A673 (cell line): Measurements from ENCODE around the gene AADACL2. TPM values are rescaled to one million over a fixed set of nuclear protein-coding genes. Genes with fewer than 3 reads are reported as not detected.

Source experiments
- BruUV-seq: library from RNA; stranded (reverse); fragments of 400-500 nt; replicated peaks from 2 replicates; lab custom pipeline; 2021; lab: Mats Ljungman, UMichigan
- CTCF ChIA-PET: fragments of 300-600 bp; sonication (Branson Sonifier 250); formaldehyde crosslinking; loops from one replicate; lab custom pipeline; 2022; ENCODE audit warnings: antibody characterized with exemption; lab: Charles Lee
- POLR2A ChIA-PET: fragments of 300-600 bp; sonication (Branson Sonifier 250); formaldehyde crosslinking; loops from one replicate; lab custom pipeline; 2022; ENCODE audit warnings: antibody characterized with exemption; ENCODE audit not compliant: low non-redundant PET; lab: Charles Lee
- DNase-seq: peaks from one replicate; pipeline ENCODE4 v3.0.0-alpha.2; 2015; ENCODE audit warnings: low spot score
- H3K27ac ChIP-seq: fragments of 200-600 bp; sonication (generic); 2 replicates; pipeline ENCODE4 v1.5.1; 2016; ENCODE audit warnings: mixed run types, low read depth, mild to moderate bottlenecking, mixed read lengths, antibody characterized with exemption, low read length; ENCODE audit not compliant: poor library complexity, severe bottlenecking
- H3K27me3 ChIP-seq: fragments of 200-600 bp; sonication (generic); replicated peaks from 2 replicates; pipeline ENCODE4 v1.6.1; 2017; ENCODE audit warnings: mixed run types, low read depth, mild to moderate bottlenecking, mixed read lengths, antibody characterized with exemption, low read length; ENCODE audit not compliant: insufficient read depth, poor library complexity
- H3K36me3 ChIP-seq: fragments of 200-600 bp; sonication (generic); 2 replicates; pipeline ENCODE4 v1.6.1; 2016; ENCODE audit warnings: mixed run types, mild to moderate bottlenecking, mixed read lengths, antibody characterized with exemption, low read length; ENCODE audit not compliant: insufficient read depth, poor library complexity, severe bottlenecking
- H3K4me1 ChIP-seq: fragments of 200-600 bp; sonication (generic); 2 replicates; pipeline ENCODE4 v1.6.1; 2017; ENCODE audit warnings: mixed run types, mild to moderate bottlenecking, mixed read lengths, antibody characterized with exemption, low read length; ENCODE audit not compliant: insufficient read depth, poor library complexity, severe bottlenecking
- H3K4me3 ChIP-seq: fragments of 200-600 bp; sonication (generic); 2 replicates; pipeline ENCODE4 v1.5.1; 2016; ENCODE audit warnings: low read depth, mixed run types, mild to moderate bottlenecking, mixed read lengths, low read length; ENCODE audit not compliant: poor library complexity, severe bottlenecking
- H3K9me3 ChIP-seq: fragments of 200-600 bp; sonication (generic); 2 replicates; pipeline ENCODE4 v1.6.1; 2016; ENCODE audit warnings: mixed run types, low read depth, mild to moderate bottlenecking, mixed read lengths, antibody characterized with exemption, low read length; ENCODE audit not compliant: poor library complexity, severe bottlenecking
- EZH2 ChIP-seq: fragments of 200-600 bp; sonication (generic); IDR thresholded peaks from 2 replicates; pipeline ENCODE4 v1.6.1; 2017; ENCODE audit warnings: borderline replicate concordance, low read depth, mild to moderate bottlenecking, mixed read lengths, antibody characterized with exemption, low read length; ENCODE audit not compliant: poor library complexity, severe bottlenecking
- intact Hi-C: fragments of 100-400 bp; cut with micrococcal nuclease; formaldehyde crosslinking; loops from one replicate; pipeline ENCODE4 v1.10.0; 2022; ENCODE audit not compliant: unreplicated experiment
- total RNA-seq: library from RNA; stranded (reverse); gene quantifications from 2 replicates; pipeline ENCODE4 v1.2.3, GENCODE V29; 2021
- TF ChIP-seq, protein P1 (sequence below): fragments of 300-800, 200-600 bp; sonication (generic); conservative IDR thresholded peaks from 2 replicates; pipeline ENCODE4 v1.5.1; 2017; ENCODE audit warnings: low read depth, mild to moderate bottlenecking, antibody characterized with exemption, low read length, moderate library complexity, mixed read lengths

Gene AADACL2
- total RNA-seq, 1 experiment from 2014 or later, result not detected

DNA sequence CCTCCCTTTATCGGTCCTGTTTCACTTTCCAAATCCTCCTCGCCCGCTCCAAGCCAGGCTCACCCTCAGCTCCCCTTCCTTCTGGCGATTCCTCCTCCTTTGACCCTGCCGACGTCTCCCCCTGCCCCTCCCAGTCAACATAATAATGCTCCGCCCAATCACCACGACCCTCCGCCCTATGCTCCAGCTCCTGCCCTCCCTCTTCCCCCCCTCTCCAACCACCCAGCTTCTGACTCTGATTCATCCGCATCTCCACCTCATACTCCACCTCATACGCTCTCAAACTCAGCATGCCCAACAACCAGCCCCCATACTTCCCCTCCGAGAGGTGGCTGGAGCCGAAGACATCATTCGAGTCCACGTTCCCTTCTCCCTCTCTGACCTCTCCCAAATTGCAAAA, 73.1 kb downstream of the AADACL2 start:
- Histone ChIP-seq H3K4me1 (no peaks in the 10 kb centered on the region), H3K27me3 (no peaks in the 10 kb centered on the region), H3K9me3 (peaks cover 8% of the 10 kb centered on the region), H3K27ac (no peak overlapping the region), H3K4me3 (no peak overlapping the region), H3K36me3 (no peaks in the 10 kb centered on the region)
- BruUV-seq, result no TSS peak
- no peak for TF ChIP-seq EZH2
- TF ChIP-seq, protein P1, sequence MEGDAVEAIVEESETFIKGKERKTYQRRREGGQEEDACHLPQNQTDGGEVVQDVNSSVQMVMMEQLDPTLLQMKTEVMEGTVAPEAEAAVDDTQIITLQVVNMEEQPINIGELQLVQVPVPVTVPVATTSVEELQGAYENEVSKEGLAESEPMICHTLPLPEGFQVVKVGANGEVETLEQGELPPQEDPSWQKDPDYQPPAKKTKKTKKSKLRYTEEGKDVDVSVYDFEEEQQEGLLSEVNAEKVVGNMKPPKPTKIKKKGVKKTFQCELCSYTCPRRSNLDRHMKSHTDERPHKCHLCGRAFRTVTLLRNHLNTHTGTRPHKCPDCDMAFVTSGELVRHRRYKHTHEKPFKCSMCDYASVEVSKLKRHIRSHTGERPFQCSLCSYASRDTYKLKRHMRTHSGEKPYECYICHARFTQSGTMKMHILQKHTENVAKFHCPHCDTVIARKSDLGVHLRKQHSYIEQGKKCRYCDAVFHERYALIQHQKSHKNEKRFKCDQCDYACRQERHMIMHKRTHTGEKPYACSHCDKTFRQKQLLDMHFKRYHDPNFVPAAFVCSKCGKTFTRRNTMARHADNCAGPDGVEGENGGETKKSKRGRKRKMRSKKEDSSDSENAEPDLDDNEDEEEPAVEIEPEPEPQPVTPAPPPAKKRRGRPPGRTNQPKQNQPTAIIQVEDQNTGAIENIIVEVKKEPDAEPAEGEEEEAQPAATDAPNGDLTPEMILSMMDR, result no peak
- ChIA-PET POLR2A (interaction anchor here (0.5 kb wide), 1 partner anchor 720 kb away, joined by 3 read pairs; no protein-coding TSS in a partner anchor), CTCF (no interaction called here)
- intact Hi-C loops, result no loop called here
- DNase-seq, result no peak

Other genes with a start within 250 kb of the AADACL2 start
- 0.43 TPM in 1 of 2 replicates, not detected in the other for gene AADAC, start 80.2 kb downstream of the AADACL2 start, total RNA-seq
- gene SUCNR1, start 139.7 kb downstream of the AADACL2 start, total RNA-seq, result 0.35 and 0.41 TPM in 2 replicates